Raji (cell line): ENCODE results near the gene IL1RAPL1.

ENCODE experiments used
- POLR2A ChIP-seq: IDR thresholded peaks from 2 replicates; pipeline ENCODE4 v1.6.1; 2011; ENCODE audit warnings: low read depth, low read length, control low read depth; ENCODE audit not compliant: insufficient read depth

Gene IL1RAPL1

GRCh38 chrX:29066516-29066915, 479.3 kb downstream of the IL1RAPL1 start:
- TF ChIP-seq POLR2A = no peak

- TF ChIP-seq POLR2A = no peak
Observed at GRCh38 chrX:29067351-29067750, 480.1 kb downstream of the IL1RAPL1 start.

GRCh38 chrX:29071525-29072320, 484.5 kb downstream of the IL1RAPL1 start:
- no peak for TF ChIP-seq POLR2A

- no peak for TF ChIP-seq POLR2A
Observed at GRCh38 chrX:29082558-29082957, 495.3 kb downstream of the IL1RAPL1 start.

DNA sequence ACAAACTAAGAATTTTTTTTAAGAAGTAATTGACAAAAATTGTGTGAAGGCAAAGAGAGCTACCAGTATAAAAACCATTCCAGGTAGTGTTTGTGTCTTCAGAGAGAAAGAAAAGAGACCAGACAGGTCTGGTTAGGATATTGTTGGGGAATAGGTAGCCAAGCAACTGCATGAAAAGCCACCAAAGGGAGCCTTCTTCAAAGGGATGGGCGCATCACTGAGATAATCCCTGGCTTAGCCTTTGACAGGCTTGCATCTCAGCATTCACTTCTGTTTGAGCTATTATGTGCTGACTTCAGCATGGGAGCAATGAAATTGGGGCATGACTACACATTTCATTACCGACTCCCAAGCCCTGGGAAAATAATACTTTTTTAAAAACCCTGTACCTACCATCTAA, 496.6 kb downstream of the IL1RAPL1 start:
- no peak for TF ChIP-seq POLR2A

DNA sequence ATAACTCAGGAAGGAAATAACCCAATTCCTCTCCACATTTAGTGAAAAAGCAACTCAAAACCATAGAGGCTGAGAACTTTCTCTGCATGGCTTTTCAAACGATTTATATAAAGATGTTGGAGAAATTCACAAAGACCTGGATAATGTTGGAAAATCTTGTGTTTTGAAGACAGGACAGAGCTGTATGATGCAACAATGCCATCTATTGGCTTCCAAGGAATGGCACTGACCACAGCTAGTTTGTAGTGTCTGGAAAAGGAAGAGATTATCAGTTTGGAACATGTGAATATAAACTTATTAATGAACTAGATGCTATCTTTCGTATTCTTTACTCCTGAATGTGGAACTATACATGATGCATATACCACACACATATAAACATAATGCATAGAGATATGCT, 503.6 kb downstream of the IL1RAPL1 start:
- no peak for TF ChIP-seq POLR2A

GRCh38 chrX:29107231-29107630, 520.0 kb downstream of the IL1RAPL1 start:
- TF ChIP-seq POLR2A = no peak

GRCh38 chrX:29110041-29110440, 522.8 kb downstream of the IL1RAPL1 start:
- no peak for TF ChIP-seq POLR2A

GRCh38 chrX:29113221-29113620, 526.0 kb downstream of the IL1RAPL1 start:
- TF ChIP-seq POLR2A = no peak

DNA sequence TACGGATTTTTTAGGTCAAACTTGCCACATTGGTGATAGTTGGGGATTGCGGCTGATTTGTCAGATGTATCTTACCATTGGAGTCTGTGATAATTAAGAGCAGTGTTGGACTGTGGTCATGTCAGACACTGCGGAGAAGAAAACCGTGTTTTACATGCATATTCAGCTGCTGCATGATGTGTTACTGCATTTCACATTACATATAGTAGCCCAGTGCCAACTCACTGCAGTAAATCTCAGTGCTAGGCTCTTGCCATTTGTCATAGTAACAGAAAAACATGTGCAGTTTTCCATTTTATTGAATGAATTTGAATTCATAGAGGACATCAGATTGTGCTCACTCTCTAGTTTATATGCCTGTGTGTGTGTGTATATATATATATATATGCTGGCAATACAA, 543.7 kb downstream of the IL1RAPL1 start:
- TF ChIP-seq POLR2A = no peak

- TF ChIP-seq POLR2A = no peak
Observed at GRCh38 chrX:29136904-29137303, 549.7 kb downstream of the IL1RAPL1 start.

DNA sequence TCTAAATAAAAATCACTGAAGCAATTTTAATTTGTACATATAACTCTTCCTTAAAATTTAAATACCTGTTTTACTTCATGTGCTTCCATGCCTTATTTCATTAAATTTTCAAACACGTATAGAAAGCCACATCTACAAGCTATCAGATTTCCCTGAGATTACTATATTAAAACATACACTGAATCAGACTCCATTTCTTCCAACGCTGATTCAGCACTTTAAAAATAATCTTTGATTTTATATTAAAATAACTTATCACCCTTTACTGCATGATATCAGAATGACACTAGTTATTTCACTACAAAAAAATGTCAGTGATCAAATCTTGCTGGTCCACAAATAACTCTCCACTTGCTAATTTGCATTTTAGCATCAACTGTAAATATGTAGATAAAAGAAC, 550.8 kb downstream of the IL1RAPL1 start:
- TF ChIP-seq POLR2A = no peak

GRCh38 chrX:29143356-29143755, 556.1 kb downstream of the IL1RAPL1 start:
- TF ChIP-seq POLR2A = no peak

DNA sequence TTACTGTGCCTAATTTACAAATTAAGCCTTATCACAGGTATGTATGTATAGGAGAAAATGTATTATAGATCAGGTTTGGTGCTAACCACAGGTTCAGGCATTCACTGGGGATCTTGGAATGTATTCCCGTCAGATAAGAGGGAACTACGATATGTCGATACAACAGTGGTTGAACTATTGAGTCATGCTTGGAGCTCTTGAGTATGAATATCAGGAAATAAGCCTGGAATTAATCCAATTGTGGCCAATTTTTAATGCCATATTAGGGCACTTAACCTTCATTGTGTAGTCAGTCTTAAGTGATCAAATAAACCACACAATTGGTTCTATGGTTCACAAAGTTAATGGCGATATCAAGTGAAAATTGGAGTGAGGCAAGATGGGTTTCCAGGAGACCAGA, 556.5 kb downstream of the IL1RAPL1 start:
- TF ChIP-seq POLR2A = no peak

DNA sequence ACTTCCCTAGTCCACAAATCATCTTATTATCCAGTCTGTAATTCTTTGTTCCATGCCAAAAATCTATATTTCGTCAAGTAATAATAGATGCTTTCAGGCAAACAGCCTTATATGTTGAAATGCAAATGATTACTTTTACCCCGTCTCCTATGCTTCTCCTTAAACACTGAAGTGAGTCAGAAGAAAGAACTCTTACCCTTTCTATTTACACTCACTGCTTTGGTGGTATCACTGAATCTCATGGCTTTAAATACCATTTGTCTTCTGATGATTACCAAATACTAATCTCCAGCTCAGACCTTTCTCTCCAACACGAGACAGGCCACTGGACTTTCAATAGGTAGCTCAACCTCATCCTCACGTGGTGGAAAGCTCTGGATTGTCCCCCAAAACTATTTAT, 558.1 kb downstream of the IL1RAPL1 start:
- TF ChIP-seq POLR2A = no peak

DNA sequence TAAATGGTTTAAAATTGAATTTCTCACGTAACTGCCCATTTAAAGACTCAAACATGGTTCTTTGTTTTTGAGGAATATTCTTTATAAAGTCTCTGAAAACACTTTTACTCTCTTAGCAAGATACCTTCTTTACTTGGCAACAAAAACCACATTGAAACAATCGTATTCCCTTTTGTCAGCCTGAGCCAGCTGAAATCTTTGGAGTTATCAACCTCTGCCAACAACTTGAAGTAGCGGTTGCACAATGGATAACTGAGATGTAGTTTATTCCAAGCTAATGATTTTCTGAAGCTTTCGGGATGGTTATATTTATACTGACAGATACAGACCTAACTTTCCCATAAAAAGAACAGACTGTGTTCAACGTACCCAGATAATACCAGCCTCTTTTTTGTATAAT, 561.3 kb downstream of the IL1RAPL1 start:
- no peak for TF ChIP-seq POLR2A

GRCh38 chrX:29155286-29155685, 568.0 kb downstream of the IL1RAPL1 start:
- TF ChIP-seq POLR2A = no peak
